ENCODE data around the gene GJA1.

Gene GJA1

DNA sequence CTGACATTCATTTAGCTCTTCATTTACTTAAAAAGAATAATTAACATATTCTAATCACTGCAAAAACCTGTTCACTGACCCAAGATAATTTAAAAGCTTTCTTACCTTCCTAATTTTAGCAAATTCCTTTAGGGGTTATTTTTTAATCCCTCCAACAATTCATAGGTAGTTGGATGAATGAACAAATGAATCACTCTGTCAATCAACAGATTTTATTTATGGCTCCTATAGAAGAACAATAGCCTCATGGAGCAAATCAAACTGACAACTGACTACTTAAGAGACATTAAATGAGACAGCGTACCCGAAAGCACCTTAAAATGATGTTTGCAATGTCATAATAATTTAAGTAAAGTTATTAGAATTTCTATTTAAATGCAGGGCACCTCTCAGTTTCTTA lies 31.5 kb upstream of the GJA1 start:
- TF ChIP-seq, protein P1, sequence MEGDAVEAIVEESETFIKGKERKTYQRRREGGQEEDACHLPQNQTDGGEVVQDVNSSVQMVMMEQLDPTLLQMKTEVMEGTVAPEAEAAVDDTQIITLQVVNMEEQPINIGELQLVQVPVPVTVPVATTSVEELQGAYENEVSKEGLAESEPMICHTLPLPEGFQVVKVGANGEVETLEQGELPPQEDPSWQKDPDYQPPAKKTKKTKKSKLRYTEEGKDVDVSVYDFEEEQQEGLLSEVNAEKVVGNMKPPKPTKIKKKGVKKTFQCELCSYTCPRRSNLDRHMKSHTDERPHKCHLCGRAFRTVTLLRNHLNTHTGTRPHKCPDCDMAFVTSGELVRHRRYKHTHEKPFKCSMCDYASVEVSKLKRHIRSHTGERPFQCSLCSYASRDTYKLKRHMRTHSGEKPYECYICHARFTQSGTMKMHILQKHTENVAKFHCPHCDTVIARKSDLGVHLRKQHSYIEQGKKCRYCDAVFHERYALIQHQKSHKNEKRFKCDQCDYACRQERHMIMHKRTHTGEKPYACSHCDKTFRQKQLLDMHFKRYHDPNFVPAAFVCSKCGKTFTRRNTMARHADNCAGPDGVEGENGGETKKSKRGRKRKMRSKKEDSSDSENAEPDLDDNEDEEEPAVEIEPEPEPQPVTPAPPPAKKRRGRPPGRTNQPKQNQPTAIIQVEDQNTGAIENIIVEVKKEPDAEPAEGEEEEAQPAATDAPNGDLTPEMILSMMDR (IDR thresholded peaks at IDR 0.05; ENCODE audit: extremely low read depth, missing control alignments): no peak
- DNase-seq (ENCODE audit: low spot score): no peak

DNA sequence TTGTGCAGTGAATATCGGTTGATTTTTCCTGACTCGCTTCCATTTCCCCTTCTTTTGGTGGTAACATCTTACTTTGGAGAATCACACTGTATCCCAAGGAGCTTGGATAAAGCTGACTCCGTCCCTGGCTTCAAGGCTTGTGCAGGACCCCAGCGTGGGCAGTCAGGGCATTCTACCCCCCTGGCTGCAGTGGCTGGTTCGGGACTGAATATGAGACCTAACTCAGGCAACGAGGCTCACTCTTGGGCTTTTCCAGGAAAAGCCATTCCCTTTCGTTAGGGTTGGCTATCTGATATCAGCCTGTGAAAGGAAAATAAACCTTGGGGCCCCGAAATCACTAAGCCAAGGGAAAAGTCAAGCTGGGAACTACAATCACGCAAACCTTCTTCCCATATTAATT lies 30.1 kb upstream of the GJA1 start:
- TF ChIP-seq, protein P1 (IDR thresholded peaks at IDR 0.05; ENCODE audit: extremely low read depth, missing control alignments): no peak
- no peak for DNase-seq (ENCODE audit: low spot score)

DNA sequence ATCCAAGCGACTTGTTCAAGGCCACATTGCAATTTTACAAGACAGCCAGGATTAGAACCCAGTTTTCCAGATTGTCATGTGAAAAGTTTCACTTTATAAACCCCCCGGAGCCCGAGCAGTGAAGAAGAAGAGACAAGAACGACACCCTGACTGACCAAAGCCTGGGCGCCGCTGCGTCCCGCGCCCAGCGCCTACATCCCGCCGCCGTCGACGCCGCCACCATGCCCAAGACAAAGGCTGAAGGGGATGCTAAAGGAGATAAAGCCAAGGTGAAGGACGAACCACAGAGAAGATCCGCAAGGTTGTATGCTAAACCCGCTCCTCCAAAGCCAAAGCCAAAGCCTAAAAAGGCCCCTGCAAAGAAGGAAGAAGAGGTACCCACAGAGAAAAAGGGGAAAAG lies 27.1 kb upstream of the GJA1 start:
- TF ChIP-seq, protein P1 (IDR thresholded peaks at IDR 0.05; ENCODE audit: extremely low read depth, missing control alignments): no peak
- no peak for DNase-seq (ENCODE audit: low spot score)

DNA sequence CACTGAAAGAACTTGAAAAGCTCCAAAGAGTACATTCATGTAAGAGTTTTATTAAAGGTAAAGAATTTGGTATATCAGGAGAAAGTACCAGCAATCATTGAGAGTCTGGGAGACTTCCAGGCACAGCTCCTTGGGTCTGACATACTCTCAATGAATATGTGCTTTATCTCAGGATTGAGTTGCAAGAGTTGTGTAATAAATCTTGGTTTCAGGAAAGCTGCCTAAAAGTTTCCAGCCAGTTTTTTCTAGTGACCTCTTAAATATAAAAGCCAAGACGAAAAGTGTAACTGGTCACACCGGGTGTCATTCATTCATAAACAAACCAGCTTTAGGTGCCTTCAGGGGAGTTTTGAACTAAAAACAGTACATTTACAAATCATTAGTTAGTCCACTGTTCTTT lies 21.6 kb upstream of the GJA1 start:
- TF ChIP-seq, protein P1 (IDR thresholded peaks at IDR 0.05; ENCODE audit: extremely low read depth, missing control alignments): no peak

DNA sequence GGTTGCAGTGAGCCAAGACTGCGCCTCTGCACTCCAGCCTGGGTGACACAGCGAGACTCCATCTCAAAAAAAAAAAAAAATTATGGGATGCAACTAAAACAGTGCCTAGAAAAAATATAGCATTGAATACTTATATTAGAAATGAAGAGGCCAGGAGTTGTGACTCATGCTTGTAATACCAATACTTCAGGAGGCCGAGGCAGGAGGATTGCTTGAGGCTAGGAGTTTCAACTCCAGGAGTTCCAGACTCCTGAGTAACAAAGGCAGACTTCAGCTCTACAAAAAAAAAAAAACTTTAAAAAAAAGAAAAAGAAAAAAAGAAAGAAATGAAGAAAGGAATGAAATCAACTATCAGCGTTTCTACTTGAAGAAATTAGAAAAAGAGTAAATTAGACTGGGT lies 17.1 kb upstream of the GJA1 start:
- TF ChIP-seq, protein P1 (IDR thresholded peaks at IDR 0.05; ENCODE audit: extremely low read depth, missing control alignments): no peak
- no peak for DNase-seq (ENCODE audit: low spot score)

More for the DNA sequence above, 21.6 kb upstream of the GJA1 start:
- no peak for DNase-seq (ENCODE audit: low spot score)

DNA sequence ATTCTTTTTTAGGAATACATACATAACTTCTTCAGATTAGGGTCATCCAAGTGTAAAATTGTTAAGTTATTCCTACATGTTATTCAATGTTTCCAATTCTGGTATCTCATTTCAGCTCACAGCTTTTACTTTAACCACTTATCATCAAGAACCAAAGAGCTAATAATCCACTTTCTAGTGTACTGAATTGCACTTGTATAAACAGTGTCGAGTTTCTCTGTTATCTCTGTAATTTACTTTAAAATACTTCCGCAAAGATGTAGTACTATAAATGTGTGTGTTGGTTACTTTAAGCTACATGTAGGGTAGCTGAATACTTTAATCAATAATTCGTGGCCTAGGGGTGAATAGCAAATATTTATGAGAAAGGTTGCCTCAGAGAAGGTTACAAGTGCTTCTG lies 8.8 kb upstream of the GJA1 start:
- no peak for DNase-seq (ENCODE audit: low spot score)
- TF ChIP-seq, protein P1 (IDR thresholded peaks at IDR 0.05; ENCODE audit: extremely low read depth, missing control alignments): no peak

DNA sequence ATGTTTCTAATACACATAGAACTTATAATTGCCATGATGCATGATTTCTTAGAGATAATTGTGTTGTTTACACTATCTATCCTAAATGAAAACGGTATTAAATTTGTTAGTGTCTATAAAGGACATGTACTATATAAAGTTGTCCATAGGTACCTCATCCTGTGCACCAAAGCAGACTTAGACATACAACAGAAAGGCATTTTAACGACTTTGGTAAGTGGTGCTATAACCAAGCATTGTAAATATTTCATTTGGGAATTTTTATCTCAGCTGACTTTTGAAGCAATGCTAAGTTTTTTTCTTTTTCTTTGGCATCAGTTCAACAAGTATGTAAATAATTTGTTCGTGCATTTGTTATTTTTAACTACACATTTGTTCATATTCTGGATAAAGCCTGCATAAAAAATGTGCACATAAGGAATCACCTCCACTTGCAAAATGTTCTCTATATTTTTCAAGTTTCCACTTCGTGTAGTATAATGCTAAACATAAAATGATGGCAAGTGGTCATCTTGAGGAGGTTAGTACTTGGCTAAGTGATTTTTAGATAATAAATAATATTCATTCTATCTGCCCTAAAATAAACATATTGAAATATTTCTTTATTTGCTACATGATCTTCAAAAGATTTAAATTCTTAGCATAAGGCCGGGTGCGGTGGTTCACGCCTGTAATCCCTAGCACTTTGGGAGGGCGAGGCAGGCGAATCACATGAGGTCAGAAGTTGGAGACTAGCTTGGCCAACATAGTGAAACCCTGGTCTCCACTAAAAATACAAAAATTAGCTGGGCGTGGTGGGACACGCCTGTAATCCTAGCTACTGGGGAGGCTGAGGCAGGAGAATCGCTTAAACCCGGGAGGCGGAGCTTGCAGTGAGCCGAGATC lies 6.3 kb upstream of the GJA1 start:
- TF ChIP-seq, protein P1 (IDR thresholded peaks at IDR 0.05; ENCODE audit: extremely low read depth, missing control alignments): no peak
- no peak for DNase-seq (ENCODE audit: low spot score)

Measured in GM20000 (cell line).